ENCODE results near the gene RHOD. TPM values are rescaled to one million over a fixed set of nuclear protein-coding genes. Genes with fewer than 3 reads are reported as not detected.

RHOD gene
- total and polyA plus RNA-seq, 7 donors = 9.7 to 56.5 (median 20.9) TPM

GRCh38 chr11:67022961-67023956 is 33.4 kb upstream of the RHOD start, which contains the start of gene SYT12:
Gene SYT12, plus strand, starts transcription at chr11:67023134. Its CDS starts 7,011 bp downstream, at chr11:67030145.
- Histone ChIP-seq H3K4me3 (peak within 1 kb of the TSS; percentile 65), H3K36me3 (ENCODE audit: insufficient read depth in 1 of 2, low read depth in 1 of 2) (no peaks in the 10 kb centered on the region), H3K27me3 (ENCODE audit: insufficient read depth in 3 of 3, low read length in 2 of 3) (peaks cover 0 to 11% (median 0%) of the 10 kb centered on the region in 3 donors), H3K27ac (no peak within 1 kb of the TSS), H3K4me1 (peaks cover 7% of the 10 kb centered on the region), H3K9me3 (no peaks in the 10 kb centered on the region)
- DNase-seq = no peak
- TF ChIP-seq, protein P1, sequence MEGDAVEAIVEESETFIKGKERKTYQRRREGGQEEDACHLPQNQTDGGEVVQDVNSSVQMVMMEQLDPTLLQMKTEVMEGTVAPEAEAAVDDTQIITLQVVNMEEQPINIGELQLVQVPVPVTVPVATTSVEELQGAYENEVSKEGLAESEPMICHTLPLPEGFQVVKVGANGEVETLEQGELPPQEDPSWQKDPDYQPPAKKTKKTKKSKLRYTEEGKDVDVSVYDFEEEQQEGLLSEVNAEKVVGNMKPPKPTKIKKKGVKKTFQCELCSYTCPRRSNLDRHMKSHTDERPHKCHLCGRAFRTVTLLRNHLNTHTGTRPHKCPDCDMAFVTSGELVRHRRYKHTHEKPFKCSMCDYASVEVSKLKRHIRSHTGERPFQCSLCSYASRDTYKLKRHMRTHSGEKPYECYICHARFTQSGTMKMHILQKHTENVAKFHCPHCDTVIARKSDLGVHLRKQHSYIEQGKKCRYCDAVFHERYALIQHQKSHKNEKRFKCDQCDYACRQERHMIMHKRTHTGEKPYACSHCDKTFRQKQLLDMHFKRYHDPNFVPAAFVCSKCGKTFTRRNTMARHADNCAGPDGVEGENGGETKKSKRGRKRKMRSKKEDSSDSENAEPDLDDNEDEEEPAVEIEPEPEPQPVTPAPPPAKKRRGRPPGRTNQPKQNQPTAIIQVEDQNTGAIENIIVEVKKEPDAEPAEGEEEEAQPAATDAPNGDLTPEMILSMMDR (IDR thresholded peaks at IDR 0.05) = no peak
- intact Hi-C loops (cut with DNase I) = no loop called here
- WGBS, 3 donors = 2 to 3% (median 3%) methylated on average over 82 to 118 of the region's 118 CpGs
- peak; percentile 41 to 63 (median 54) for ATAC-seq

DNA sequence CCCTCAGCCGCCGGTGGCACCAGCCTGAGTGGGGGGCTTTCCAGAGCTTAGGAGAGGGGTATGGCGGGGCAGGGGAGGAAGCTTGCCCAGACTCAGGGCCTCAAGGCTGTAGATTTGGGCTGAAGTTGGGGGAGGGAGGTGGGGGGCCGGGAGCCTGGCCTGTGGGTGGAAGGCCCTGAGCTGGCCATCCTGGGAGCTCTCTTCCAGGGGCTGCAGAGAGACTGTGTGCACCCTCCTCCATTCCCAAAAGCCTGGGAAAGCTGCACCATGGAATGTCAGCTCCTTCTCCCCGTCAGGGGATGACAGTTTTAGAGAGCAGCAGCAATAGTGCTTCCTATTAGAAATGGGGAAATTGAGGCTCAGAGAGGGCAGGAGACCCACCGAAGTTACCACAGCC is 32.7 kb upstream of the RHOD start:
- no peak for DNase-seq
- peaks cover 0 to 11% (median 0%) of the 10 kb centered on the region in 3 donors for H3K27me3 ChIP-seq (ENCODE audit: insufficient read depth in 3 of 3, low read length in 2 of 3)
- WGBS, 3 donors = 49 to 56% (median 53%) methylated on average over 6 of the region's 6 CpGs
- no peak overlapping the region for H3K27ac ChIP-seq
- TF ChIP-seq, protein P1 (IDR thresholded peaks at IDR 0.05) = no peak
- H3K4me3 ChIP-seq = peak overlapping the region; percentile 65
- H3K4me1 ChIP-seq = peaks cover 7% of the 10 kb centered on the region
- H3K9me3 ChIP-seq = no peaks in the 10 kb centered on the region
- no peaks in the 10 kb centered on the region for H3K36me3 ChIP-seq (ENCODE audit: insufficient read depth in 1 of 2, low read depth in 1 of 2)
- intact Hi-C loops (cut with DNase I) = no loop called here
- no peak for ATAC-seq

DNA sequence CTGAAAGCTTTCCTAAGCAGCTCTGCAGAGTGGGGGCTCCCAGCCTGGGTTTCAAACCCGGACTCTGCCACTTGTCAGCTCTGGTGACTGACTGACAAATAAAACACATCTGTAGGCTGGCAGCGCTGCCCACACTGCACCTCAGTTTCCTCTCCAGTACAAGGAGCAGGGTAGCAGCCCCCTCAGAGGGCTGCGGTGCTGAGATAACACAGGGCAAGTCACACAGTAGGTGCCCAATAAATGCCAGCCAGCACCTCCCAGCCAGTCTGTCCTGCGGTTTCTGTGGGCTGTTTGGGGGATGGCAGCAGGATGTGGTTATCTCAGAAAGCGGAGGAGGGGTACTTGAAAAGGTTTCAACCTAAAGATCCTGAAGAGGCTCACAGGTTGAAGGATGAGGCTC is 32.2 kb upstream of the RHOD start:
- DNase-seq (no peak), ATAC-seq (no peak)
- Histone ChIP-seq H3K9me3 (no peaks in the 10 kb centered on the region), H3K36me3 (ENCODE audit: insufficient read depth in 1 of 2, low read depth in 1 of 2) (no peaks in the 10 kb centered on the region), H3K27me3 (ENCODE audit: insufficient read depth in 3 of 3, low read length in 2 of 3) (peaks cover 0 to 11% (median 0%) of the 10 kb centered on the region in 3 donors), H3K27ac (no peak overlapping the region), H3K4me1 (peaks cover 7% of the 10 kb centered on the region), H3K4me3 (no peak overlapping the region)
- TF ChIP-seq, protein P1 (IDR thresholded peaks at IDR 0.05) = no peak
- intact Hi-C loops (cut with DNase I) = no loop called here
- WGBS, 3 donors = 80 to 83% (median 82%) methylated on average over 5 of the region's 5 CpGs

DNA sequence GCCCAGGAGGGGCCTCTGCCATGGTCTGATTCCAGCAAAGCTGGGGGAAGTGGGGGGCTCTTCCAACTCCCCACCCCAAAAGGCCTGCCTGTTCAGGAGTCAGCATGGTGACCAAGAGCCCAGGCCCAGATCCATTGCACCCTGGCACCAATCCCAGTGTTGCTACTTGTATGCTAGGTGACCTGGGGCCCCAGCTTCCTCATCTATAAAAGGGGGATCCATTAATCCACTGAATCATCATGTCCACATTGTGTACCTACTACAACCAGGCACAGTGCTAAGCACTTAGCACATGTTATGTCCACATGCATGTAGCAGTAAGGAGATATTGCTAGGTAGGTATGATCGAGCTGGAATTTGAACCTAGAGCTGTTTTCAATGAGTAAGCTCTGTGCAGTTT is 31.7 kb upstream of the RHOD start:
- WGBS, 3 donors = 79 to 88% (median 79%) methylated on average over 1 of the region's 1 CpG
- intact Hi-C loops (cut with DNase I) = no loop called here

More for the DNA sequence above, 31.7 kb upstream of the RHOD start:
- Histone ChIP-seq H3K4me3 (no peak overlapping the region), H3K4me1 (peaks cover 7% of the 10 kb centered on the region), H3K9me3 (no peaks in the 10 kb centered on the region), H3K27ac (no peak overlapping the region), H3K36me3 (ENCODE audit: insufficient read depth in 1 of 2, low read depth in 1 of 2) (no peaks in the 10 kb centered on the region), H3K27me3 (ENCODE audit: insufficient read depth in 3 of 3, low read length in 2 of 3) (peaks cover 0 to 11% (median 0%) of the 10 kb centered on the region in 3 donors)
- TF ChIP-seq, protein P1 (IDR thresholded peaks at IDR 0.05) = no peak
- ATAC-seq (no peak), DNase-seq (no peak)

All from psoas muscle (tissue), 8 donors.